GM12878 (cell line): ENCODE results near the gene PRKX. TPM values are rescaled to one million over a fixed set of nuclear protein-coding genes. Genes with fewer than 3 reads are reported as not detected.

ENCODE experiments used
- ATAC-seq: fragments of 200-7000 bp; cut with Tn5 transposase; 3 replicates; pipeline ENCODE4 v1.9.1; 2020; ENCODE audit warnings: mild to moderate bottlenecking, moderate library complexity
- BruUV-seq: library from RNA; stranded (reverse); fragments of 400-500 nt; replicated peaks from 2 replicates; lab custom pipeline; 2021; lab: Mats Ljungman, UMichigan
- CTCF ChIA-PET: fragments of 300-600 bp; sonication (Branson Sonifier 250); formaldehyde crosslinking; extraction: SDS; loops from one replicate; lab custom pipeline; 2021; ENCODE audit warnings: inconsistent platforms; lab: Yijun Ruan, JAX
- POLR2A ChIA-PET: fragments of 350-600 bp; formaldehyde crosslinking; extraction: SDS; loops from one replicate; lab custom pipeline; 2021; ENCODE audit warnings: inconsistent platforms; lab: Charles Lee
- RAD21 ChIA-PET: fragments of 300-600 bp; sonication (Branson Sonifier 250); formaldehyde crosslinking; loops from one replicate; lab custom pipeline; 2023; ENCODE audit warnings: antibody characterized with exemption; ENCODE audit not compliant: unreplicated experiment; lab: Charles Lee
- SMC1A ChIA-PET: fragments of 300-600 bp; sonication (Branson Sonifier 250); formaldehyde crosslinking; loops from one replicate; lab custom pipeline; 2023; ENCODE audit not compliant: unreplicated experiment, uncharacterized antibody; lab: Charles Lee
- DNase-seq: peaks from one replicate; pipeline ENCODE4 v3.0.0-alpha.2; 2011; ENCODE audit warnings: low read depth, low spot score
- FAIRE-seq: peaks from 3 replicates; lab custom pipeline; 2011; peaks lifted over from hg19 to GRCh38; lab: Jason Lieb, UNC
- H2AFZ ChIP-seq: 2 replicates; pipeline ENCODE4 v1.6.0; 2011; ENCODE audit warnings: low read depth, low read length, control low read depth; ENCODE audit not compliant: control insufficient read depth
- H3K27ac ChIP-seq: 2 replicates; pipeline ENCODE4 v1.5.1; 2011; ENCODE audit warnings: control low read depth; ENCODE audit not compliant: control insufficient read depth, insufficient read depth
- H3K27me3 ChIP-seq, 2 experiments: replicated peaks in 1 of 2; 2 replicates each; pipeline versions ENCODE4 v1.6.0 to v1.6.1; 2011; ENCODE audit warnings: low read length in 1 of 2; ENCODE audit not compliant: control insufficient read depth in 2 of 2, insufficient read depth in 2 of 2
- H3K36me3 ChIP-seq, 2 experiments: 2 replicates each; pipeline ENCODE4 v1.5.1; 2011; ENCODE audit warnings: low read length in 1 of 2; ENCODE audit not compliant: control insufficient read depth in 2 of 2, insufficient read depth in 2 of 2
- H3K4me1 ChIP-seq: 2 replicates; pipeline ENCODE4 v1.6.1; 2011; ENCODE audit warnings: mild to moderate bottlenecking, low read length, moderate library complexity, mixed read lengths; ENCODE audit not compliant: control insufficient read depth, insufficient read depth
- H3K4me2 ChIP-seq: 2 replicates; pipeline ENCODE4 v1.6.0; 2011; ENCODE audit warnings: control low read depth; ENCODE audit not compliant: control insufficient read depth, insufficient read depth
- H3K4me3 ChIP-seq: fragments of 200-600 bp; sonication (generic); 2 replicates; pipeline ENCODE4 v1.5.1; 2016
- H3K79me2 ChIP-seq: 2 replicates; pipeline ENCODE4 v1.6.0; 2011; ENCODE audit warnings: low read length; ENCODE audit not compliant: control insufficient read depth, insufficient read depth
- H3K9ac ChIP-seq: 2 replicates; pipeline ENCODE4 v1.8.0; 2011; ENCODE audit warnings: low read length, control low read depth, mixed read lengths; ENCODE audit not compliant: control insufficient read depth, insufficient read depth
- H3K9me3 ChIP-seq: replicated peaks from 3 replicates; pipeline ENCODE4 v1.5.1; 2011; ENCODE audit warnings: mild to moderate bottlenecking, low read length; ENCODE audit not compliant: control insufficient read depth, insufficient read depth
- H4K20me1 ChIP-seq: 2 replicates; pipeline ENCODE4 v1.6.0; 2011; ENCODE audit not compliant: control insufficient read depth, insufficient read depth
- CHD2 ChIP-seq: IDR thresholded peaks from 2 replicates; pipeline ENCODE4 v1.6.1; 2011; ENCODE audit warnings: low read depth, low read length, improper control_type of control experiment, borderline replicate concordance
- CREM ChIP-seq: IDR thresholded peaks from 2 replicates; pipeline ENCODE4 v1.6.1; 2014; ENCODE audit warnings: antibody characterized with exemption, low read depth
- EP300 ChIP-seq, 2 experiments: fragments of 150-350 bp in 1 of 2; IDR thresholded peaks; 2 replicates each; pipeline ENCODE4 v1.6.1; 2011 to 2012; ENCODE audit warnings: low read depth in 2 of 2, low read length in 2 of 2, borderline replicate concordance in 1 of 2, improper control_type of control experiment in 1 of 2, inconsistent platforms in 1 of 2; ENCODE audit not compliant: control insufficient read depth in 1 of 2
- GABPA ChIP-seq: IDR thresholded peaks from 2 replicates; pipeline ENCODE4 v1.6.1; 2014; ENCODE audit warnings: antibody characterized with exemption, low read depth, mild to moderate bottlenecking, inconsistent platforms
- LARP7 ChIP-seq: fragments of 450-650 bp; IDR thresholded peaks from 2 replicates; pipeline ENCODE4 v1.6.1; 2017; ENCODE audit warnings: mild to moderate bottlenecking
- NFXL1 ChIP-seq: fragments of 450-650 bp; IDR thresholded peaks from 2 replicates; pipeline ENCODE4 v1.6.1; 2017; ENCODE audit warnings: antibody characterized with exemption, mild to moderate bottlenecking, borderline replicate concordance
- POLR2A ChIP-seq: IDR thresholded peaks from 2 replicates; pipeline ENCODE4 v1.6.1; 2011; ENCODE audit warnings: low read depth, mild to moderate bottlenecking, low read length
- POU2F2 ChIP-seq: IDR thresholded peaks from 3 replicates; pipeline ENCODE4 v1.6.1; 2011; ENCODE audit warnings: low read depth, mild to moderate bottlenecking, low read length, borderline replicate concordance
- SRF ChIP-seq, 2 experiments: IDR thresholded peaks; 2 replicates each; pipeline ENCODE4 v1.6.1; 2011; ENCODE audit warnings: low read depth in 2 of 2, low read length in 2 of 2, mild to moderate bottlenecking in 1 of 2, moderate library complexity in 1 of 2
- TARDBP ChIP-seq: IDR thresholded peaks from 2 replicates; pipeline ENCODE4 v1.6.1; 2016; ENCODE audit warnings: borderline replicate concordance
- TBL1XR1 ChIP-seq: IDR thresholded peaks from 2 replicates; pipeline ENCODE4 v1.6.1; 2012; ENCODE audit warnings: low read depth, low read length, improper control_type of control experiment
- TCF7 ChIP-seq: IDR thresholded peaks from 2 replicates; pipeline ENCODE4 v1.6.1; 2014; ENCODE audit warnings: antibody characterized with exemption, borderline replicate concordance
- WGBS: methylation state at CpG from one replicate; pipeline ENCODE4 v1.1.6; 2016; ENCODE audit warnings: low lambda C conversion rate; ENCODE audit not compliant: insufficient replicate concordance, insufficient coverage; ENCODE audit errors: missing lambda C conversion rate; 5-methylcytosine and 5-hydroxymethylcytosine counted together
- in situ Hi-C: fragments of 300-500 bp; cut with MboI; formaldehyde crosslinking; loops from 9 replicates; pipeline ENCODE4 v1.14.3; 2018; ENCODE audit warnings: mixed read lengths
- intact Hi-C: fragments of 100-400 bp; cut with micrococcal nuclease; formaldehyde crosslinking; loops from one replicate; pipeline ENCODE4 v1.14.2; 2022; ENCODE audit not compliant: unreplicated experiment
- polyA plus RNA-seq, 11 experiments: library from polyadenylated mRNA; depleted of rRNA in 4 of 11; unstranded in 6 of 11; stranded (reverse) in 5 of 11; fragments of >200 nt; fragmentation: Nextera tagmentation in 4 of 11; fragmentation: Illumina TruSeq in 1 of 11; extraction: Ambion mirVana in 4 of 11; extraction: Trizol in 1 of 11; gene quantifications; 1 replicate in 1 of 11; 2 replicates in 10 of 11; pipeline versions ENCODE4 v1.2.1 to v1.2.3, GENCODE V29; 2011 to 2016; ENCODE audit warnings: inconsistent platforms in 2 of 11, missing spikeins in 2 of 11, low read depth in 1 of 11
- total RNA-seq, 4 experiments: library from RNA; depleted of rRNA in 3 of 4; stranded (reverse); fragments of >200 nt in 3 of 4; fragmentation: Illumina TruSeq in 1 of 4; extraction: Trizol in 1 of 4; gene quantifications; 2 replicates each; pipeline versions ENCODE4 v1.2.1 to v1.2.3, GENCODE V29; 2013 to 2021
- TF ChIP-seq, protein P1 (sequence below): fragments of 450-650 bp; IDR thresholded peaks from 2 replicates; pipeline ENCODE4 v1.6.1; 2016; ENCODE audit warnings: mild to moderate bottlenecking
- TF ChIP-seq, protein P2 (sequence below): IDR thresholded peaks from 2 replicates; pipeline ENCODE4 v1.6.1; 2012; ENCODE audit warnings: mild to moderate bottlenecking, low read depth, low read length
- TF ChIP-seq, protein P3 (sequence below): IDR thresholded peaks from 2 replicates; pipeline ENCODE4 v1.6.1; 2012; ENCODE audit warnings: low read depth, low read length, improper control_type of control experiment

PRKX gene
- total and polyA plus RNA-seq, 10 of the 15 experiments (the other 5 are each of a cell fraction or from before 2014, with no cell fraction given) = 3.9 to 45.3 (median 23.9) TPM

DNA sequence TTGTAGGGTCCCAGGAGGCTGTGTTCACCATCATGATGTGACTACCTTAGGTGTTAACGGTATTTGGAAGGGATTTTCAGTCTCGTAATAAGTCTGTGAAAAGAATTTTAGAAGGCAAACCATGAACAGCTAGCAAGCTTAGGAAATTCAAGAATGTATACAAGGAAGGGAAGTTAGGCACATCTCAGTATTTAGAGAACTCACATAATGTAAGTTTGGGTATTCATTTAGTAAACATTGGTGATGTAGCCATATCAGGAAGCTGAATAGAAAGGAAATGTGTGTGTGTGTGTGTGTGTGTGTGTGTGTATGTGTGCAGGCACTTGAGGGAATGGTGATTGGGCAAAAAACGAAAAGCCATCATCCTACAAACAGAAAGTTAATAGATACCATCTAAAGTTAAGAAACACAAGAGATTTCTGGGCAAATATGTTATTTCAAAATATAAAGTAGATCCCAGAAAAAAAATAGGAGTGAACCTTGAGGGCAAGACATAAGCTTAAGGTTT is 34.7 kb upstream of the PRKX start:
- 0% methylated on average over 3 of the region's 3 CpGs for WGBS
- no peak for FAIRE-seq
- TF ChIP-seq POLR2A (no peak), TARDBP (no peak), SRF (IDR thresholded peaks at IDR 0.05; ENCODE audit: low read depth in 2 of 2, low read length in 2 of 2) (no peak), TBL1XR1 (no peak), TCF7 (no peak), LARP7 (no peak), GABPA (no peak), CREM (no peak), CHD2 (no peak), POU2F2 (no peak), NFXL1 (no peak), EP300 (IDR thresholded peaks at IDR 0.05; ENCODE audit: borderline replicate concordance in 1 of 2, control insufficient read depth in 1 of 2, low read depth in 2 of 2, low read length in 2 of 2) (no peak)
- TF ChIP-seq, protein P1, sequence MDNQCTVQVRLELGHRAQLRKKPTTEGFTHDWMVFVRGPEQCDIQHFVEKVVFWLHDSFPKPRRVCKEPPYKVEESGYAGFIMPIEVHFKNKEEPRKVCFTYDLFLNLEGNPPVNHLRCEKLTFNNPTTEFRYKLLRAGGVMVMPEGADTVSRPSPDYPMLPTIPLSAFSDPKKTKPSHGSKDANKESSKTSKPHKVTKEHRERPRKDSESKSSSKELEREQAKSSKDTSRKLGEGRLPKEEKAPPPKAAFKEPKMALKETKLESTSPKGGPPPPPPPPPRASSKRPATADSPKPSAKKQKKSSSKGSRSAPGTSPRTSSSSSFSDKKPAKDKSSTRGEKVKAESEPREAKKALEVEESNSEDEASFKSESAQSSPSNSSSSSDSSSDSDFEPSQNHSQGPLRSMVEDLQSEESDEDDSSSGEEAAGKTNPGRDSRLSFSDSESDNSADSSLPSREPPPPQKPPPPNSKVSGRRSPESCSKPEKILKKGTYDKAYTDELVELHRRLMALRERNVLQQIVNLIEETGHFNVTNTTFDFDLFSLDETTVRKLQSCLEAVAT = no peak
- TF ChIP-seq, protein P2, sequence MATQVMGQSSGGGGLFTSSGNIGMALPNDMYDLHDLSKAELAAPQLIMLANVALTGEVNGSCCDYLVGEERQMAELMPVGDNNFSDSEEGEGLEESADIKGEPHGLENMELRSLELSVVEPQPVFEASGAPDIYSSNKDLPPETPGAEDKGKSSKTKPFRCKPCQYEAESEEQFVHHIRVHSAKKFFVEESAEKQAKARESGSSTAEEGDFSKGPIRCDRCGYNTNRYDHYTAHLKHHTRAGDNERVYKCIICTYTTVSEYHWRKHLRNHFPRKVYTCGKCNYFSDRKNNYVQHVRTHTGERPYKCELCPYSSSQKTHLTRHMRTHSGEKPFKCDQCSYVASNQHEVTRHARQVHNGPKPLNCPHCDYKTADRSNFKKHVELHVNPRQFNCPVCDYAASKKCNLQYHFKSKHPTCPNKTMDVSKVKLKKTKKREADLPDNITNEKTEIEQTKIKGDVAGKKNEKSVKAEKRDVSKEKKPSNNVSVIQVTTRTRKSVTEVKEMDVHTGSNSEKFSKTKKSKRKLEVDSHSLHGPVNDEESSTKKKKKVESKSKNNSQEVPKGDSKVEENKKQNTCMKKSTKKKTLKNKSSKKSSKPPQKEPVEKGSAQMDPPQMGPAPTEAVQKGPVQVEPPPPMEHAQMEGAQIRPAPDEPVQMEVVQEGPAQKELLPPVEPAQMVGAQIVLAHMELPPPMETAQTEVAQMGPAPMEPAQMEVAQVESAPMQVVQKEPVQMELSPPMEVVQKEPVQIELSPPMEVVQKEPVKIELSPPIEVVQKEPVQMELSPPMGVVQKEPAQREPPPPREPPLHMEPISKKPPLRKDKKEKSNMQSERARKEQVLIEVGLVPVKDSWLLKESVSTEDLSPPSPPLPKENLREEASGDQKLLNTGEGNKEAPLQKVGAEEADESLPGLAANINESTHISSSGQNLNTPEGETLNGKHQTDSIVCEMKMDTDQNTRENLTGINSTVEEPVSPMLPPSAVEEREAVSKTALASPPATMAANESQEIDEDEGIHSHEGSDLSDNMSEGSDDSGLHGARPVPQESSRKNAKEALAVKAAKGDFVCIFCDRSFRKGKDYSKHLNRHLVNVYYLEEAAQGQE = no peak
- TF ChIP-seq, protein P3, sequence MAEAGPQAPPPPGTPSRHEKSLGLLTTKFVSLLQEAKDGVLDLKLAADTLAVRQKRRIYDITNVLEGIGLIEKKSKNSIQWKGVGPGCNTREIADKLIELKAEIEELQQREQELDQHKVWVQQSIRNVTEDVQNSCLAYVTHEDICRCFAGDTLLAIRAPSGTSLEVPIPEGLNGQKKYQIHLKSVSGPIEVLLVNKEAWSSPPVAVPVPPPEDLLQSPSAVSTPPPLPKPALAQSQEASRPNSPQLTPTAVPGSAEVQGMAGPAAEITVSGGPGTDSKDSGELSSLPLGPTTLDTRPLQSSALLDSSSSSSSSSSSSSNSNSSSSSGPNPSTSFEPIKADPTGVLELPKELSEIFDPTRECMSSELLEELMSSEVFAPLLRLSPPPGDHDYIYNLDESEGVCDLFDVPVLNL = no peak
- Histone ChIP-seq H4K20me1 (no peaks in the 10 kb centered on the region), H3K9me3 (no peaks in the 10 kb centered on the region), H3K4me2 (no peak overlapping the region), H3K36me3 (no peaks in the 10 kb centered on the region), H3K27me3 (no peaks in the 10 kb centered on the region), H3K79me2 (no peaks in the 10 kb centered on the region), H3K27ac (no peak overlapping the region), H3K4me1 (no peaks in the 10 kb centered on the region), H3K4me3 (no peak overlapping the region), H2AFZ (no peak overlapping the region), H3K9ac (no peak overlapping the region)
- POLR2A ChIA-PET = no interaction called here
- RAD21 ChIA-PET = no interaction called here
- no TSS peak for BruUV-seq
- ATAC-seq = no peak
- in situ Hi-C loops (no loop called here), intact Hi-C loops (no loop called here)
- SMC1A ChIA-PET = interaction anchor here (1.0 kb wide), 1 partner anchor 226 kb away, joined by 3 read pairs; no protein-coding TSS in a partner anchor
- CTCF ChIA-PET = interaction anchor here (1.4 kb wide), 1 partner anchor 97 kb away, joined by 3 read pairs; no protein-coding TSS in a partner anchor
- no peak for DNase-seq
